Activated T-cell treated with anti-CD3 and anti-CD28 coated beads, Interleukin-2, amount 50 U/mL, for 72 hours (primary cell): ENCODE data around the gene VWC2. TPM values are rescaled to one million over a fixed set of nuclear protein-coding genes. Genes with fewer than 3 reads are reported as not detected.
"Not testable (repeated sequence)": the region's sequence is repeated elsewhere in the genome, so short reads cannot be mapped to it uniquely, and the experiment has no call there.

Experiments
- ATAC-seq, 2 donors: fragments of 150-1000 bp; cut with Tn5 transposase; replicated peaks in 1 of 2; 2 replicates each; pipeline ENCODE4 v1.10.0; 2021; ENCODE audit warnings: moderate library complexity in 2 of 2, mild to moderate bottlenecking in 1 of 2
- DNase-seq, 2 donors: peaks; one replicate each; pipeline ENCODE4 v3.0.0; 2021 to 2022; ENCODE audit warnings: mixed read lengths in 1 of 2
- H3K27ac Mint-ChIP-seq: one replicate; pipeline ENCODE4 v1.8.0; 2022; ENCODE audit warnings: mild to moderate bottlenecking, moderate library complexity, mixed read lengths
- H3K27me3 Mint-ChIP-seq: one replicate; pipeline ENCODE4 v1.8.0; 2022; ENCODE audit warnings: low read depth, mixed read lengths
- H3K36me3 Mint-ChIP-seq, 2 donors: one replicate each; pipeline ENCODE4 v1.8.0; 2022; ENCODE audit warnings: mixed read lengths in 2 of 2, mild to moderate bottlenecking in 1 of 2; ENCODE audit not compliant: insufficient read depth in 2 of 2
- H3K4me1 Mint-ChIP-seq: one replicate; pipeline ENCODE4 v1.8.0; 2022; ENCODE audit warnings: low read depth, mixed read lengths
- H3K4me3 Mint-ChIP-seq, 2 donors: one replicate each; pipeline ENCODE4 v1.8.0; 2022; ENCODE audit warnings: mild to moderate bottlenecking in 2 of 2, mixed read lengths in 2 of 2, moderate library complexity in 2 of 2
- H3K9me3 Mint-ChIP-seq, 2 donors: one replicate each; pipeline ENCODE4 v1.8.0; 2022; ENCODE audit warnings: mixed read lengths in 2 of 2
- total RNA-seq, 2 donors: library from RNA; stranded (reverse); gene quantifications; one replicate each; pipeline ENCODE4 v1.2.3, GENCODE V29; 2022

VWC2 gene
- total RNA-seq, 2 donors from 2014 or later = not detected

DNA sequence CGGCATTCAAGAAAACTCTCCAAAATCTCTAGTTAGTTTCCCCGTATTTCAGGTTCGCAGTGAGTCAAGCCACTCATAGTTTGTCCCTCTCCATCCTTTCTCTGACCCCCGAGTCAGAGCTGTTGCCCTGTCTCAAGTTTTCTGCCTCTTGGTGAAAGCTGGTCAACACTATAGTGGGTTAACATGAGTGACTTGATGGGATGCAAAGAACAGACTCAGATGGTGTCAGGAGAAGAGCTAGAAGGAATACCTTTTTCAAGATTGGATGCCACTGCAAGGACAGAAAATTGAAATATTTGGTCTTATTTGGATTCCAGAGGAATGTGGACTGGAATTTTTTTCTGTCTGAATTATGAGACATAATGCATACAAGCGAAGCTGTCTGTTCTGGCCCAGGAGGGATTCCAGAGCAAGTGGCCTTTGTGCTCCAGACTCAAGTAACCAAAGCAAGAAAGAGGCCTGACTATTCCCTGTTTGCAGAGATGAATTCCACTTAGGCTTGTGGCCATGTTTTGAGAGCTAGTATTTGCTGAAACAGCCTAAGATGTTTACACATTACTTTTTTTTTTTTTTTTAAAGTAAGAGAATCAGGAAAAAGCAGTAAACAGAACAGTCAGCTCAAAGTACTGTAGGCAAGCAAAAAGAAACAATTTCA lies 67.4 kb downstream of the VWC2 start:
- Mint-ChIP-seq H3K27ac (no peak overlapping the region), H3K9me3 (no peaks in the 10 kb centered on the region), H3K36me3 (no peaks in the 10 kb centered on the region), H3K4me3 (no peak overlapping the region), H3K27me3 (peaks cover 5% of the 10 kb centered on the region), H3K4me1 (no peaks in the 10 kb centered on the region)
- DNase-seq = no peak
- no peak for ATAC-seq

DNA sequence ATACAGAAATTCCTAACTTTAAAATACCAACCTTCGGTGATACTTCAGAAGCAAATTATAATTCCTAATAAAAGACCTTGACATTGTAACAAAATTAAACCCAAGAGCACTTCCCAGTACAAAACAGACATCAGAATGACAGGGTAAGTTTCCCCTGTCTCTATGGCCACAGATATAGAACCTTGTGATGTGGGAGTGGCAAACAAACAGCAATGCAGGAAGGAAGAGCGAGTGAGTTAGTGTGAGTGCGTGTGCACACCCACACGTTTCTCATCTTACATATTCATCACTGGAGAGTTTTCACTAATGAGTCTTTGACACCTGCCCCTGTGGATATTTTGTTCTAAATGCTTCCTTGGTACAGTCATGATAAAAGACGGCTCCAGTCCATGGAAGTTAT lies 72.2 kb downstream of the VWC2 start:
- ATAC-seq = peak in 1 of 2 donors; percentile 35
- Mint-ChIP-seq H3K9me3 (no peaks in the 10 kb centered on the region), H3K4me3 (no peak overlapping the region), H3K4me1 (no peaks in the 10 kb centered on the region), H3K27me3 (peaks cover 15% of the 10 kb centered on the region), H3K27ac (no peak overlapping the region), H3K36me3 (no peaks in the 10 kb centered on the region)
- DNase-seq = no peak

DNA sequence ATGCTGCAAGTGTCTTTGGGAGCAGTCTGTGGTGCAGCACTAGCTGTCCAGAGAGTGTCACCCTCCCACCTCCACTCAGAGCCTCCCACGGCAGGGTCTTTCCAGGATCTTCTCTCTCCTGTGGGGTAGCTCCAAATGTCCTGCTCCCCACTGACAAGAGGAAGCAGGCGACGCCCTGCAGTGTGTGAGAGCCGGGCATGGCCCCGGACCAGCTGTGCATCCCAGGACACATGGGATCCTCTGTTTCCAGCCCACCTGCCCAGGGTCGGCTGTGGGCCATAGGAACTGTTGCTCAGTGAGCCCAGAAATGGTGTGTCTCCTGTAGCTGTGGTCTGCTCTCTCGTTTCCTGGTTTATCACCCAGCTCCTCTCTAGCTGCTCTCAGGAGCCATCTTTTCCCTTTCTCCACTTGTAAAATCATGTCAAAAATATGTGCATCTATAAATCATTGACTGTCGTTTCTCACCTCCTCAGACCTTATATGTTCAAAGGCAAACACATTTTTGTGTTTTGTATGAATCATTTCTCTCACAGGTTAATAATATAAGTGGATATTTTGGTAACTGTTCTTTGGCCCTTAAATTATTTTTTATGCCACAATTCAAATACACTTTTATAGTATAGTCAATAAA lies 74.9 kb downstream of the VWC2 start:
- DNase-seq (no peak), ATAC-seq (no peak)
- Mint-ChIP-seq H3K9me3 (no peaks in the 10 kb centered on the region), H3K27me3 (peaks cover 15% of the 10 kb centered on the region), H3K4me1 (no peaks in the 10 kb centered on the region), H3K4me3 (no peak overlapping the region), H3K27ac (no peak overlapping the region), H3K36me3 (no peaks in the 10 kb centered on the region)

DNA sequence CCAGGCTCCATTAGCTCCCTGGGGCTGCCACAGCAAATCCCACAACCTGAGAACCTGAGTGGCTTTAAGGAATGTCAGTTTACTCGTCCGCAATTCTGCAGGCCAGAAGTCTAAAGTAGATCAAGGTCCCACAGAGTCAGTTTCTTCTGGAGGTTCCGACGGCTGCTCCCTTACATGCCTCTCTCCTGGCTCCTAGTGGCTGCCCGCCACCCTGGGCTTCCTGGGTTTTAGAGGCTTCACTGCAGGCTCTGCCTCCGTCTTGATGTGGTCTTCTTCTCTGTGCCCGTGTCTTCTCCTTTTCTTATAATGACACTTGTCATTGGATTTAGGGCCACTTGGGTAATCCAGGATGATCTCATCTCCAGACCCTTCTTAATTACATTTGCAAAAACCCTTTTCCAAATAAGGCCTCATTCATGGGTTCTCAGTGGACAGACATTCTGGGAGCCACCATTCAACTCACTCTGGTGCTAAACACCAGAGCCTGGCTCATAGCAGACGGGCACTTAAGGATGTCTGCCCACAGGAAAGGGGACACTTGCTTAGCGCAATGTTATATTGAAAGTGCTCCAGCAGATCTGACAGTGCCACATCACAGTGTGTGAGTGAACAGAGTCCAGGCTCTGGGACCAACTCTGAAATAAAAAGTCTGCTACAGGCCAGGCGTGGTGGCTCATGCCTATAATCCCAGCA lies 77.6 kb downstream of the VWC2 start:
- DNase-seq (no peak), ATAC-seq (no peak)
- no peak overlapping the region for H3K4me3 Mint-ChIP-seq
- no peaks in the 10 kb centered on the region for H3K36me3 Mint-ChIP-seq
- H3K9me3 Mint-ChIP-seq = no peaks in the 10 kb centered on the region
- peaks cover 19% of the 10 kb centered on the region for H3K27me3 Mint-ChIP-seq
- H3K4me1 Mint-ChIP-seq = no peaks in the 10 kb centered on the region
- no peak overlapping the region for H3K27ac Mint-ChIP-seq

DNA sequence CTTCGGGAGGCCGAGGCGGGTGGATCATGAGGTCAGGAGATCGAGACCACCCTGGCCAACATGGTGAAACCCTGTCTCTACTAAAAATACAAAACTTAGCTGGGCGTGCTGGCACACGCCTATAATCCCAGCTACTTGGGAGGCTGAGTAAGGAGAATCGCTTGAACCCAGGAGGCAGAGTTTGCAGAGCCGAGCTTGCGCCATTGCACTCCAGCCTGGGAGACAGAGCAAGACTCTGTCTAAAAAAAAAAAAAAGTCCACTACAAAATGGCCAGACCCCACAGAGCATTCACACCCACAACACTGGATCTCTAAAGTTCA lies 78.1 kb downstream of the VWC2 start:
- H3K4me3 Mint-ChIP-seq, H3K4me1 Mint-ChIP-seq, H3K9me3 Mint-ChIP-seq, DNase-seq, H3K27ac Mint-ChIP-seq, H3K36me3 Mint-ChIP-seq, ATAC-seq: not testable (repeated sequence)
- H3K27me3 Mint-ChIP-seq = peaks cover 19% of the 10 kb centered on the region

DNA sequence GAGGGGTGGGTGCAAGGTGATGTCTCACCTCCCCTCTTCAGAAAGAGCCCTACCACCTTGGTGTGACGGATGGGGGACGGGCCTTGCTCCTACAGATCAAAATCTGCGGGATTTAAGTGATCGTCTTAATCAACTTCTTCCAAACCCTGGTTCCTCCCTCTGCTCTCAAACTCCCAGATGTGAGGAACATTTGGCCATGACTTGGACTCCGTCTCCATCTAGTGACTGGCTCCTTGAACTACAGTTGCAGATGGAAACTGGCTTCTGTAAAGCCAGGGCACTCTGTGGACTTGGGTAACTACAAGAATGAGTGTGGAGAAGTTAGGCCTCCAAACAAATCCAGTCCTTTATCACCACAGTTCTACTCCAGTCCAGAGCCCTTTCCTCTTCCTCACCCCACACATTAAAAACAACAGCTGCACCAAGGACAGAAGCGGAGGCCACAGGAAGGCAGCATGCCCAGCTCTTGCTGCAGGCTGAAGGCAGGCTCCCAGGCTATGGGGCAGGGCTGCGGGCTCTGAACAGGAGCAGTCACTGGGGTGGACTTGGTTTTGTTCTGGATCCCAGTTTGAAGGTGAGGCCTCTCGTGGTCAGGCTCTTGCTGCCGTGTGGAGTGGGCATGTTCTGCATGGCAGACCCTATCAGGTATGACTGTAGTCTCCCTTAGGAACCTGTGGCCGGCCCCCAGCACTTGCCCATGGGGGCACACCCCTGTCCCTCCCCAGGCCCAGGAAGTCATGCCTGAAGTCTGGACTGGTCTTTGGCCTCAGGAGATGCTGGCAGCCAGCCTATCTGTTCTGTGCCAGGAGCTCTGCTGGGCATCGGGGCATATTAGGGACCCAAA lies 79.4 kb downstream of the VWC2 start:
- H3K27ac Mint-ChIP-seq = no peak overlapping the region
- DNase-seq (peak; percentile 20 to 21), ATAC-seq (peak; percentile 43 to 44)
- no peak overlapping the region for H3K4me3 Mint-ChIP-seq
- H3K27me3 Mint-ChIP-seq = peaks cover 13% of the 10 kb centered on the region
- H3K9me3 Mint-ChIP-seq = no peaks in the 10 kb centered on the region
- H3K36me3 Mint-ChIP-seq = no peaks in the 10 kb centered on the region
- H3K4me1 Mint-ChIP-seq = no peaks in the 10 kb centered on the region

DNA sequence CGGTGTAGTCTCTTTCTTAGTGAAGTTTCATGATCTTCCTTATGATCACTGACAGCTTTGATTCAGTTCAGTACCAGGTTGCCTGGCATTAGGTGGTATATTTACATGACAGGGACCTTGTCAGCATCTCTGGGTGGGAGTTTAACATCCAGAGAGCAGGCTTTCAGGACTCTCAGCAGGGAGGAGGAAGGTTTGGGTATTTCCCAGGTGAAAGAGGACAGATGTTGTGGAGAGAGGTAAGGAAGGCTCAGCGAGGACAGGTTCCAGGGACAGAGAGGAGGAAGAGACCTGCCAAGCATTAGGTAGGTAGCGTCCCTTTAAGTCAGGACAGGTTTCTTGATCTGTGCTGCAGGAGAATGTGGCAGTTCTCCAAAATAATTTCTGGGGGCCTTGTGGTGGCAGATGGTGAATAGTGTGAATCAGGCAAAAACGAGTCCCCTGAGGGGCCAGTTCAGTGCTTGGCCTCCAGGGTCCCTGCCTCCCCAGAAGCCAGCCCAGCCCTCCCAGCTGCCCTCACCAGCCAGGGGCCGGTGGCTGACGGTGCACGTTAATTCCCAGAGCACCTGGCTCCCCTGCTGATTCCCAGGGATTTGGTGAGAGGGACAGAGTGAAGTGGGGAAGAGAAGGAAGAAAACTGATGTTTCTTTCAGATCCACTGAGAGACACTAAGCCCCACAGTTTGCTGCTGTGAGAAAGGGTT lies 82.0 kb downstream of the VWC2 start:
- no peaks in the 10 kb centered on the region for H3K4me1 Mint-ChIP-seq
- no peak for DNase-seq
- H3K36me3 Mint-ChIP-seq = no peaks in the 10 kb centered on the region
- H3K27me3 Mint-ChIP-seq = peaks cover 5% of the 10 kb centered on the region
- no peak for ATAC-seq
- no peaks in the 10 kb centered on the region for H3K9me3 Mint-ChIP-seq
- no peak overlapping the region for H3K27ac Mint-ChIP-seq
- no peak overlapping the region for H3K4me3 Mint-ChIP-seq

DNA sequence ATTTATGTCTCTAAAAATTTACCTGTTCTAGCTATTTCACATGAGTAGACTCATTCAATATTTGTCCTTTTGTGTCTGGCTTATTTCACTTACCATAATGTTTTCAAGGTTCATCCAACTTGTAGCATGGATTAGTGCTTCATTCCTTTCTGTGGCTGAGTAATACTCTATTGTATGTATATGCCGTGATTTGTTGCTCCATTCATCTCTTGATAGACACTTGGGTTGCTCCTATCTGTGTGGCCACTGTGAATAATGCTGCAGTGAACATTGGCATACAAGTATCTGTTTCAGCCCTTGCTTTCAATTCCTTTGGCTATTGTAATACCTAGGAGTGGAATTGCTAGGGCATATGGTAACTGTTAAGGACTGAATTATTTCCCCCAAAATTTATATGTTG lies 86.9 kb downstream of the VWC2 start:
- no peaks in the 10 kb centered on the region for H3K36me3 Mint-ChIP-seq
- H3K9me3 Mint-ChIP-seq = no peaks in the 10 kb centered on the region
- no peak overlapping the region for H3K4me3 Mint-ChIP-seq
- no peaks in the 10 kb centered on the region for H3K4me1 Mint-ChIP-seq
- DNase-seq (no peak), ATAC-seq (no peak)
- H3K27ac Mint-ChIP-seq = no peak overlapping the region
- peaks cover 10% of the 10 kb centered on the region for H3K27me3 Mint-ChIP-seq

DNA sequence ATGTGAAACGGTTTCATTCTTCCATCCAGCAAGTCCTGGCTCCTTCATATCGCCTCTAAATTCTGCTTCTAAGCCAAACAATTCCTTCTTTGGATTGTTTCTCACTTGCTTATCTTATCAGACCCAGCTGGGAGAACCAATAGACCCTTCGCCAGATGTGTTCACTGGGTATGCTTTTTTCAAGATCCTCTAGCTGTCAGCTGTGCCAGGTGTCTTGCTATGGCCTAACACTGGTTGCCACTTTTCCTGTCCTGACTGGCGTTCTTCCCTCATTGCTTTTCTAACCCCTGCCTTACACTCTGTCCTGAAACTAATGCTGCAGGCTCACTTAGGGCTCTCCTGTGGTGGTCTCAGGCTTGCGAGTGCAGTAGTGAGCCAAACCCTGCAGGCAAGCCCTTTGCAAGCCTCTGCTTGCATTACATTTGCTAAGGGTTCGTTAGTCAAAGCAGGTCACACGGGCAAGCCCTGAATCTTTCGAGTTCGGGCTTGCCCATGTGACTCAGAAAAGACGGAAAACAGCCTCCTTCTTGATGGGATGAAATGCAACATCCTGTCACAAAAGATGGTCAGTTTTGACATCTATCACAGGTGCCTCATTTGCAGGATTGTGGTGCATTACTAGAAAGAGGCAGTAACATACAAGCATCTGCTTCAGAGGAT lies 92.8 kb downstream of the VWC2 start:
- DNase-seq (no peak), ATAC-seq (no peak)
- Mint-ChIP-seq H3K9me3 (no peaks in the 10 kb centered on the region), H3K27me3 (peaks cover 22% of the 10 kb centered on the region), H3K36me3 (no peaks in the 10 kb centered on the region), H3K4me3 (no peak overlapping the region), H3K4me1 (no peaks in the 10 kb centered on the region), H3K27ac (no peak overlapping the region)

DNA sequence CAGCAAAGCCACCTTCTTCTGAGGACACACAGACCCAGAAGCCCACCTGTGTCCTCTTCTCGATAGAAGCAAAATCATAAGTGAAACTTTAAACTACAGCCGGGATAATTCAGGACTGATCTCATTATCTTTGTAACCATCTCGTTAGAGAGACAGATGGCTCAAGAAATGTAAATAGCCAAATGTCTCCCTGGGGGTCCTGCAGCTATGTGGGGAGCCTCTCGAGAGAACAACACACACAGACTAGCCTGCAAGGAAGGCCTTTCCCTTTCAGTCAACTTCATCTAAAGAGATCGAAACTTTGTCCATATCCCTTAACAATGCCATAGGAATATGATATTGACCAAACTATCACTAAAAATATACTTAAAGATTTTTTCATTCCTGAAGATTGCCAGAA lies 93.5 kb downstream of the VWC2 start:
- ATAC-seq = no peak
- Mint-ChIP-seq H3K36me3 (no peaks in the 10 kb centered on the region), H3K9me3 (no peaks in the 10 kb centered on the region), H3K4me1 (no peaks in the 10 kb centered on the region), H3K27me3 (peaks cover 22% of the 10 kb centered on the region), H3K27ac (no peak overlapping the region), H3K4me3 (no peak overlapping the region)
- no peak for DNase-seq

DNA sequence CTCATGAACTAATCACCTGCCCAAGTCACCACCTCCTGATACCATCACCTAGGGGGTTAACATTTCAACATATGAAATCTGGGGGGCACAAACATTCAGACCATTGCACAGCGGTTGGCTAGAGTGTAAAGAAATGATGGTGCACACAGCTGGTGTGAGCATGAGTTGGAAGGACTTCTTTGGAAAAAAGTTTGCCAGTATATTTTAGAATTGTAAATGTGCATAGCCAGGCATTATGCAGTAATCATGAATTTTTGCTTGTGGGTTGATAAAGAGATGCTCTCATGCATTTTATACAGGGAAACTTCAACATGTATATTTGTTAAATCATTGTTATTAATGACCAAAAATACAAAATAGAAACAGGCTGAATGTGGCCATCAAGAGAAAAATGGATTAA lies 100.0 kb downstream of the VWC2 start:
- DNase-seq (no peak), ATAC-seq (no peak)
- Mint-ChIP-seq H3K27ac (no peak overlapping the region), H3K36me3 (no peaks in the 10 kb centered on the region), H3K27me3 (peaks cover 6% of the 10 kb centered on the region), H3K9me3 (no peaks in the 10 kb centered on the region), H3K4me1 (no peaks in the 10 kb centered on the region), H3K4me3 (no peak overlapping the region)

DNA sequence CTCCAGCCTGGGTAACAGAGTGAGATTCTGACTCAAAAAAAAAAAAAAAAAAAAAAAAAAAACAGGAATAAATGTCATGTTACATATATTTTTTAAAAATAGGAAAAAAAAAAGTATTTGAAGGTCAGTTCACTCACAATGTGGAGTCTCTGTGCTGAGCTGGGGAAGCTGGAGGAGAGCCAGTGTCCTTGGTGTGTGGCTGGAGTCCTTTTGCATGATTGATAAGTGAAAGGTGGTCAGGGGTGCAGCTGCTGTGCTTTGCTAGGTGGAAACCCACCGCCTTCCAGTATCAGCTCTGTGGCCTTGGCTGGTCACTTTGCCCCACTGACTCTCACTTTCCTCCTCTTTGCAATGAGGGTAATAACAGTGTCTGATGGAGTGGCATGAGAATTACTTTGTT lies 101.9 kb downstream of the VWC2 start:
- Mint-ChIP-seq H3K4me1 (no peaks in the 10 kb centered on the region), H3K27ac (no peak overlapping the region), H3K9me3 (no peaks in the 10 kb centered on the region), H3K36me3 (no peaks in the 10 kb centered on the region), H3K27me3 (no peaks in the 10 kb centered on the region), H3K4me3 (no peak overlapping the region)
- ATAC-seq = no peak
- no peak for DNase-seq
